Mesenchymal stem cell (in vitro differentiated cells and primary cell): ENCODE data around the gene RHOF.
"Not testable (repeated sequence)": the region's sequence is repeated elsewhere in the genome, so short reads cannot be mapped to it uniquely, and the experiment has no call there.

ENCODE experiments used
- DNase-seq: peaks from one replicate; pipeline ENCODE4 v3.0.0-alpha.2; 2013
- H2AFZ ChIP-seq: one replicate; pipeline ENCODE4 v1.6.1; 2013; ENCODE audit warnings: low read depth, mild to moderate bottlenecking, control low read depth, inconsistent platforms, low read length, moderate library complexity
- H2AK5ac ChIP-seq: 2 replicates; pipeline ENCODE4 v1.6.1; 2013; ENCODE audit warnings: low read length, moderate library complexity, mild to moderate bottlenecking, inconsistent platforms; ENCODE audit not compliant: severe bottlenecking
- H2BK120ac ChIP-seq: one replicate; pipeline ENCODE4 v1.6.1; 2013; ENCODE audit warnings: low read depth, mild to moderate bottlenecking, inconsistent platforms, low read length, moderate library complexity
- H2BK12ac ChIP-seq, 2 experiments: one replicate each; pipeline ENCODE4 v1.6.1; 2013; ENCODE audit warnings: inconsistent platforms in 2 of 2, low read length in 2 of 2, mild to moderate bottlenecking in 2 of 2, moderate library complexity in 2 of 2, control low read depth in 1 of 2
- H2BK15ac ChIP-seq: one replicate; pipeline ENCODE4 v1.6.1; 2013; ENCODE audit warnings: mild to moderate bottlenecking, low read depth, inconsistent platforms; ENCODE audit not compliant: poor library complexity, severe bottlenecking
- H2BK5ac ChIP-seq: 2 replicates; pipeline ENCODE4 v1.6.1; 2013; ENCODE audit warnings: low read depth, mild to moderate bottlenecking, low read length, control low read depth, inconsistent platforms; ENCODE audit not compliant: poor library complexity, severe bottlenecking
- H3K14ac ChIP-seq, 2 experiments: one replicate each; pipeline ENCODE4 v1.6.1; 2013; ENCODE audit warnings: inconsistent platforms in 2 of 2, low read length in 2 of 2, control low read depth in 1 of 2, mild to moderate bottlenecking in 1 of 2, moderate library complexity in 1 of 2
- H3K18ac ChIP-seq, 2 experiments: one replicate each; pipeline ENCODE4 v1.6.1; 2013; ENCODE audit warnings: inconsistent platforms in 2 of 2, low read length in 2 of 2, control low read depth in 1 of 2, low read depth in 1 of 2, mild to moderate bottlenecking in 1 of 2
- H3K23ac ChIP-seq, 2 experiments: one replicate each; pipeline ENCODE4 v1.6.1; 2013; ENCODE audit warnings: inconsistent platforms in 2 of 2, low read length in 2 of 2, mild to moderate bottlenecking in 2 of 2, moderate library complexity in 2 of 2, control low read depth in 1 of 2
- H3K27ac ChIP-seq: 2 replicates; pipeline ENCODE4 v1.5.1; 2013; ENCODE audit warnings: mild to moderate bottlenecking, moderate library complexity, low read length, control low read depth, inconsistent platforms; ENCODE audit not compliant: poor library complexity, severe bottlenecking
- H3K27me3 ChIP-seq, 2 experiments: 2 replicates each; pipeline versions ENCODE4 v1.6.1 to v1.7.0; 2013; ENCODE audit warnings: low read length in 2 of 2, mild to moderate bottlenecking in 2 of 2, moderate library complexity in 2 of 2, control low read depth in 1 of 2, inconsistent platforms in 1 of 2; ENCODE audit not compliant: control insufficient read depth in 1 of 2, insufficient read depth in 1 of 2
- H3K36me3 ChIP-seq, 2 experiments: 2 replicates each; pipeline versions ENCODE4 v1.6.1 to v1.7.0; 2013; ENCODE audit warnings: low read length in 2 of 2, control low read depth in 1 of 2, inconsistent platforms in 1 of 2, low read depth in 1 of 2, mild to moderate bottlenecking in 1 of 2; ENCODE audit not compliant: insufficient read depth in 2 of 2, control insufficient read depth in 1 of 2
- H3K4ac ChIP-seq, 2 experiments: one replicate each; pipeline ENCODE4 v1.6.1; 2013; ENCODE audit warnings: inconsistent platforms in 2 of 2, low read length in 2 of 2, mild to moderate bottlenecking in 2 of 2, moderate library complexity in 2 of 2, control low read depth in 1 of 2, low read depth in 1 of 2
- H3K4me1 ChIP-seq: 2 replicates; pipeline ENCODE4 v1.6.1; 2013; ENCODE audit warnings: low read depth, low read length, control low read depth; ENCODE audit not compliant: control insufficient read depth, insufficient read depth
- H3K4me2 ChIP-seq: 2 replicates; pipeline ENCODE4 v1.6.1; 2013; ENCODE audit warnings: low read length, mild to moderate bottlenecking, inconsistent platforms; ENCODE audit not compliant: poor library complexity, severe bottlenecking
- H3K4me3 ChIP-seq, 2 experiments: 2 replicates each; pipeline versions ENCODE4 v1.5.1 to v1.7.0; 2013; ENCODE audit warnings: low read length in 2 of 2, mild to moderate bottlenecking in 2 of 2, control low read depth in 1 of 2, low read depth in 1 of 2; ENCODE audit not compliant: insufficient read depth in 1 of 2
- H3K79me1 ChIP-seq: replicated peaks from 2 replicates; pipeline ENCODE4 v1.6.1; 2013; ENCODE audit warnings: mild to moderate bottlenecking, control low read depth, low read length, inconsistent platforms; ENCODE audit not compliant: poor library complexity, severe bottlenecking
- H3K9ac ChIP-seq: 2 replicates; pipeline ENCODE4 v1.7.0; 2013; ENCODE audit warnings: mild to moderate bottlenecking, low read length, moderate library complexity
- H3K9me3 ChIP-seq: 2 replicates; pipeline ENCODE4 v1.7.0; 2013; ENCODE audit warnings: mild to moderate bottlenecking, low read length; ENCODE audit not compliant: control insufficient read depth
- H4K8ac ChIP-seq: one replicate; pipeline ENCODE4 v1.6.1; 2013; ENCODE audit warnings: inconsistent platforms, mild to moderate bottlenecking, low read length, moderate library complexity
- H4K91ac ChIP-seq: one replicate; pipeline ENCODE4 v1.6.1; 2013; ENCODE audit warnings: mild to moderate bottlenecking, low read length, inconsistent platforms
- WGBS: methylation state at CpG from one replicate; pipeline ENCODE4 v1.1.7; 2013; ENCODE audit warnings: mixed read lengths; 5-methylcytosine and 5-hydroxymethylcytosine counted together

RHOF gene

GRCh38 chr12:121764808-121765207 lies 28.7 kb downstream of the RHOF start:
- Histone ChIP-seq H2BK15ac (no peak overlapping the region), H3K4me1 (peaks cover 48% of the 10 kb centered on the region), H2BK5ac (no peak overlapping the region), H4K8ac (no peak overlapping the region), H3K79me1 (peaks cover 3% of the 10 kb centered on the region), H3K23ac (no peak overlapping the region), H2AK5ac (peak overlapping the region; percentile 31), H3K18ac (no peak overlapping the region), H3K9me3 (no peaks in the 10 kb centered on the region), H3K4me3 (no peak overlapping the region), H2BK12ac (no peak overlapping the region), H3K36me3 (peaks cover 0 to 20% of the 10 kb centered on the region in 2 experiments), H2AFZ (no peak overlapping the region), H3K27me3 (no peaks in the 10 kb centered on the region), H3K9ac (no peak overlapping the region), H2BK120ac (no peak overlapping the region), H3K14ac (no peak overlapping the region), H4K91ac (peak overlapping the region; percentile 16), H3K4ac (peak overlapping the region in 1 of 2 experiments; percentile 54), H3K4me2 (no peak overlapping the region), H3K27ac (peak overlapping the region; percentile 79)
- WGBS: 57% methylated on average over 1 of the region's 3 CpGs
- no peak for DNase-seq

- Histone ChIP-seq H2BK15ac (no peak overlapping the region), H3K14ac (peak overlapping the region in 1 of 2 experiments; percentile 6), H3K4me3 (no peak overlapping the region), H3K9ac (no peak overlapping the region), H4K91ac (no peak overlapping the region), H3K23ac (no peak overlapping the region), H3K27ac (peak overlapping the region; percentile 84), H3K18ac (peak overlapping the region in 1 of 2 experiments; percentile 67), H3K9me3 (no peaks in the 10 kb centered on the region), H2BK120ac (no peak overlapping the region), H3K4me1 (peaks cover 37% of the 10 kb centered on the region), H3K4ac (peak overlapping the region in 1 of 2 experiments; percentile 65), H3K36me3 (peaks cover 0 to 14% of the 10 kb centered on the region in 2 experiments), H2BK12ac (peak overlapping the region in 1 of 2 experiments; percentile 96), H2AFZ (no peak overlapping the region), H3K27me3 (no peaks in the 10 kb centered on the region), H4K8ac (peak overlapping the region; percentile 8), H2AK5ac (peak overlapping the region; percentile 99), H3K4me2 (peak overlapping the region; percentile 29), H3K79me1 (no peaks in the 10 kb centered on the region), H2BK5ac (no peak overlapping the region)
- peak; percentile 84 for DNase-seq
- WGBS: 56% methylated on average over 6 of the region's 6 CpGs
These were observed 31.2 kb downstream of the RHOF start for GRCh38 chr12:121762269-121762668.

GRCh38 chr12:121758536-121758935 lies 35.0 kb downstream of the RHOF start:
- WGBS: 97% methylated on average over 22 of the region's 22 CpGs
- DNase-seq, H3K4me3 ChIP-seq, H2AK5ac ChIP-seq, H2BK5ac ChIP-seq, H2AFZ ChIP-seq, H3K4ac ChIP-seq, H3K27me3 ChIP-seq, H3K9ac ChIP-seq, H4K8ac ChIP-seq, H2BK12ac ChIP-seq, H3K27ac ChIP-seq, H4K91ac ChIP-seq, H3K79me1 ChIP-seq, H3K23ac ChIP-seq, H2BK15ac ChIP-seq, H2BK120ac ChIP-seq, H3K4me2 ChIP-seq, H3K9me3 ChIP-seq, H3K18ac ChIP-seq, H3K14ac ChIP-seq: not testable (repeated sequence)
- Histone ChIP-seq H3K4me1 (peaks cover 18% of the 10 kb centered on the region), H3K36me3 (peaks cover 12 to 36% of the 10 kb centered on the region in 2 experiments)

- no peak overlapping the region for H3K4me3 ChIP-seq
- H2BK120ac ChIP-seq: no peak overlapping the region
These were observed 37.9 kb downstream of the RHOF start for GRCh38 chr12:121755591-121755990.

More at GRCh38 chr12:121755591-121755990, 37.9 kb downstream of the RHOF start:
- no peak overlapping the region for H3K27ac ChIP-seq
- no peak overlapping the region for H4K91ac ChIP-seq
- H3K9me3 ChIP-seq: no peaks in the 10 kb centered on the region
- no peak overlapping the region for H3K14ac ChIP-seq
- H2BK15ac ChIP-seq: no peak overlapping the region
- H3K79me1 ChIP-seq: peaks cover 2% of the 10 kb centered on the region
- no peak overlapping the region for H2AK5ac ChIP-seq
- H3K4ac ChIP-seq: no peak overlapping the region
- peaks cover 3% of the 10 kb centered on the region for H3K4me1 ChIP-seq
- H3K36me3 ChIP-seq: peaks cover 21 to 57% of the 10 kb centered on the region in 2 experiments
- no peaks in the 10 kb centered on the region for H3K27me3 ChIP-seq
- H2BK12ac ChIP-seq: no peak overlapping the region
- H3K9ac ChIP-seq: no peak overlapping the region
- no peak overlapping the region for H3K18ac ChIP-seq
- DNase-seq: no peak
- no peak overlapping the region for H3K23ac ChIP-seq
- WGBS: 100% methylated on average over 3 of the region's 3 CpGs
- no peak overlapping the region for H2AFZ ChIP-seq
- no peak overlapping the region for H4K8ac ChIP-seq
- H3K4me2 ChIP-seq: no peak overlapping the region
- H2BK5ac ChIP-seq: no peak overlapping the region
